ENCODE data around the gene RASAL2.

Gene RASAL2

DNA sequence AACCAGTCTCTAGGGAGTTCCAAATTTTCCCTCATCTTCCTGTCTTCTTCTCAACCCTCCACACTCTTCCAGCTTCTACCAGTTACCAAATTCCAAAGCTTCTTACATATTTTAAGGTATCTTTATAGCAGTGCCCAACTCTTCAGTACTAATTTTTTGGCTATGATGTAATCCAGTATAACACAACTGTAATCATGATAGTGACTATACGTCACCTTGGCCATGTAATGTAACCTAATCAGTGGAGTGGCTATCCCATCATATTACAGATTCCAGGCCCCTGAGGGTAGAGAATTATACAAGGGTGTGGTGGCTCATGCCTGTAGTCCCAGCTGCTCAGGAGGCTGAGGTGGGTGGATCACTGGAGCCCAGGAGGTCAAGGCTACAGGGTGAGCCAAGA is 259.6 kb downstream of the RASAL2 start:
- Histone ChIP-seq H3K79me2 (ENCODE audit: insufficient read depth, low read length) (no peaks in the 10 kb centered on the region), H4K20me1 (ENCODE audit: insufficient read depth, low read length, poor library complexity, severe bottlenecking) (no peaks in the 10 kb centered on the region), H3K36me3 (ENCODE audit: insufficient read depth, low read length) (no peaks in the 10 kb centered on the region), H3F3A (ENCODE audit: low read depth) (no peaks in the 10 kb centered on the region), H3K4me1 (ENCODE audit: insufficient read depth, low read length, poor library complexity, severe bottlenecking) (no peaks in the 10 kb centered on the region), H3K4me3 (ENCODE audit: low read length, poor library complexity, severe bottlenecking) (no peak overlapping the region), H3K9me2 (replicated peaks; ENCODE audit: low read depth, low read length) (no peaks in the 10 kb centered on the region), H3K9me3 (ENCODE audit: insufficient read depth, low read depth, low read length) (no peaks in the 10 kb centered on the region), H3K4me2 (ENCODE audit: low read depth, low read length, poor library complexity, severe bottlenecking) (no peak overlapping the region), H3K27me3 (ENCODE audit: insufficient read depth, low read length, poor library complexity, severe bottlenecking) (no peaks in the 10 kb centered on the region), H3K9ac (ENCODE audit: low read depth, low read length, poor library complexity, severe bottlenecking) (no peak overlapping the region), H2AFZ (ENCODE audit: low read length) (no peak overlapping the region)
- TF ChIP-seq, protein P1, sequence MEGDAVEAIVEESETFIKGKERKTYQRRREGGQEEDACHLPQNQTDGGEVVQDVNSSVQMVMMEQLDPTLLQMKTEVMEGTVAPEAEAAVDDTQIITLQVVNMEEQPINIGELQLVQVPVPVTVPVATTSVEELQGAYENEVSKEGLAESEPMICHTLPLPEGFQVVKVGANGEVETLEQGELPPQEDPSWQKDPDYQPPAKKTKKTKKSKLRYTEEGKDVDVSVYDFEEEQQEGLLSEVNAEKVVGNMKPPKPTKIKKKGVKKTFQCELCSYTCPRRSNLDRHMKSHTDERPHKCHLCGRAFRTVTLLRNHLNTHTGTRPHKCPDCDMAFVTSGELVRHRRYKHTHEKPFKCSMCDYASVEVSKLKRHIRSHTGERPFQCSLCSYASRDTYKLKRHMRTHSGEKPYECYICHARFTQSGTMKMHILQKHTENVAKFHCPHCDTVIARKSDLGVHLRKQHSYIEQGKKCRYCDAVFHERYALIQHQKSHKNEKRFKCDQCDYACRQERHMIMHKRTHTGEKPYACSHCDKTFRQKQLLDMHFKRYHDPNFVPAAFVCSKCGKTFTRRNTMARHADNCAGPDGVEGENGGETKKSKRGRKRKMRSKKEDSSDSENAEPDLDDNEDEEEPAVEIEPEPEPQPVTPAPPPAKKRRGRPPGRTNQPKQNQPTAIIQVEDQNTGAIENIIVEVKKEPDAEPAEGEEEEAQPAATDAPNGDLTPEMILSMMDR (conservative IDR thresholded peaks at IDR 0.05; ENCODE audit: low read length): no peak
- TF ChIP-seq EZH2phosphoT487 (IDR thresholded peaks at IDR 0.05; ENCODE audit: borderline replicate concordance): no peak

DNA sequence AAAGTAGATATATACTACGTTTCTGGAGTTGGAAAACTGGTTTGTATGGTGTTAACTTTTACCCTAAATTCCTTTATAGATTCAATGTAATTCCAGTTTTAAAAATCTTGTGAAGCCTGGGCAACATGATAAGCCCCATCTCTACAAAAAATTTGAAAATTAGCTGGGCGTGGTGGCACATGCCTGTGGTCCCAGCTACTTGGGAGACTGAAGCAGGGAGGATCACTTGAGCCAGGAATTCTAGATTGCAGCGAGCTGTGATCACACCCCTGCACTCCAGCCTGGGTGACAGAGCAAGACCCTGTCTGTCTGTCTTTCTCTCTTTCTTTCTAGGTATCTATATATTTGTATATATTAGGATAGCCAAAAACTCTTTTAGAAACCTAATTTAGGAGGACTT is 260.9 kb downstream of the RASAL2 start:
- Histone ChIP-seq H4K20me1 (ENCODE audit: insufficient read depth, low read length, poor library complexity, severe bottlenecking) (no peaks in the 10 kb centered on the region), H3K27me3 (ENCODE audit: insufficient read depth, low read length, poor library complexity, severe bottlenecking) (no peaks in the 10 kb centered on the region), H3K4me2 (ENCODE audit: low read depth, low read length, poor library complexity, severe bottlenecking) (no peak overlapping the region), H3K9me3 (ENCODE audit: insufficient read depth, low read depth, low read length) (no peaks in the 10 kb centered on the region), H2AFZ (ENCODE audit: low read length) (no peak overlapping the region), H3K79me2 (ENCODE audit: insufficient read depth, low read length) (no peaks in the 10 kb centered on the region), H3F3A (ENCODE audit: low read depth) (no peaks in the 10 kb centered on the region), H3K9me2 (replicated peaks; ENCODE audit: low read depth, low read length) (no peaks in the 10 kb centered on the region), H3K9ac (ENCODE audit: low read depth, low read length, poor library complexity, severe bottlenecking) (no peak overlapping the region), H3K4me3 (ENCODE audit: low read length, poor library complexity, severe bottlenecking) (no peak overlapping the region), H3K4me1 (ENCODE audit: insufficient read depth, low read length, poor library complexity, severe bottlenecking) (no peaks in the 10 kb centered on the region), H3K36me3 (ENCODE audit: insufficient read depth, low read length) (no peaks in the 10 kb centered on the region)
- TF ChIP-seq EZH2phosphoT487 (IDR thresholded peaks at IDR 0.05; ENCODE audit: borderline replicate concordance): no peak
- TF ChIP-seq, protein P1 (conservative IDR thresholded peaks at IDR 0.05; ENCODE audit: low read length): no peak

DNA sequence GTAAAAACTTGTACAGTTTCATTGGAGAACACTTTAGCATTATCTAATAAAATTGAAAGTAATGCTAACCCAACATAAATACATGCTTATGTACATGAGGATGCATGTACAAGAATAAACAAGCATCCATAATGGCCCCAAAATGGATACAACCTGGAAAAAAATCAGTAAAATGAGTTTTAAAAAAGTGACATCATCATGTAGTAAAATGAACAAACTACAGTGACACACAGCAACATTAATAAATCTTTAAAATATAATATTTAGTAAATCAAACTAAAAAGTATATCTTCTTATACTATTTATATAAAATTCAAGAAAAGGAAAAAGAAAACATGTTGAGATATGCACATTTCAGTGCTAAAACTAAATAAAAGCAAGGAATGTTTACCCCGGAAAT is 262.4 kb downstream of the RASAL2 start:
- no peaks in the 10 kb centered on the region for H3K27me3 ChIP-seq (ENCODE audit: insufficient read depth, low read length, poor library complexity, severe bottlenecking)
- no peaks in the 10 kb centered on the region for H3K36me3 ChIP-seq (ENCODE audit: insufficient read depth, low read length)
- H3K4me1 ChIP-seq (ENCODE audit: insufficient read depth, low read length, poor library complexity, severe bottlenecking): no peaks in the 10 kb centered on the region
- H2AFZ ChIP-seq (ENCODE audit: low read length): no peak overlapping the region
- H3F3A ChIP-seq (ENCODE audit: low read depth): no peaks in the 10 kb centered on the region
- no peak overlapping the region for H3K9ac ChIP-seq (ENCODE audit: low read depth, low read length, poor library complexity, severe bottlenecking)
- no peaks in the 10 kb centered on the region for H4K20me1 ChIP-seq (ENCODE audit: insufficient read depth, low read length, poor library complexity, severe bottlenecking)
- H3K9me3 ChIP-seq (ENCODE audit: insufficient read depth, low read depth, low read length): no peaks in the 10 kb centered on the region
- no peaks in the 10 kb centered on the region for H3K9me2 ChIP-seq (replicated peaks; ENCODE audit: low read depth, low read length)
- no peaks in the 10 kb centered on the region for H3K79me2 ChIP-seq (ENCODE audit: insufficient read depth, low read length)
- TF ChIP-seq, protein P1 (conservative IDR thresholded peaks at IDR 0.05; ENCODE audit: low read length): no peak
- TF ChIP-seq EZH2phosphoT487 (IDR thresholded peaks at IDR 0.05; ENCODE audit: borderline replicate concordance): no peak
- H3K4me2 ChIP-seq (ENCODE audit: low read depth, low read length, poor library complexity, severe bottlenecking): no peak overlapping the region
- H3K4me3 ChIP-seq (ENCODE audit: low read length, poor library complexity, severe bottlenecking): no peak overlapping the region

All from Loucy (cell line).